Lung (tissue), 12 donors: ENCODE measurements around the gene CACNA1C. TPM values are rescaled to one million over a fixed set of nuclear protein-coding genes. Genes with fewer than 3 reads are reported as not detected.
A peak's percentile ranks its signal among the peaks of the same experiment; 100 is the strongest.

Experiments used
- ATAC-seq: fragments of 200-7000 bp; cut with Tn5 transposase; one replicate; pipeline ENCODE4 v1.9.1; 2020; ENCODE audit warnings: moderate number of reproducible peaks; ENCODE audit not compliant: insufficient read depth, low FRiP score
- DNase-seq, 3 donors: peaks; one replicate each; pipeline ENCODE4 v3.0.0-alpha.2; 2013 to 2017
- H3K27ac ChIP-seq, 2 donors: one replicate each; pipeline ENCODE4 v1.5.1; 2013; ENCODE audit warnings: mild to moderate bottlenecking in 2 of 2, moderate library complexity in 2 of 2, control low read depth in 1 of 2, inconsistent platforms in 1 of 2, low read depth in 1 of 2, low read length in 1 of 2
- H3K27me3 ChIP-seq, 3 donors: one replicate each; pipeline ENCODE4 v1.5.1; 2013; ENCODE audit warnings: low read length in 2 of 3; ENCODE audit not compliant: control insufficient read depth in 3 of 3, insufficient read depth in 3 of 3
- H3K36me3 ChIP-seq, 4 donors: one replicate each; pipeline ENCODE4 v1.5.1; 2013; ENCODE audit warnings: low read length in 4 of 4, mild to moderate bottlenecking in 1 of 4, moderate library complexity in 1 of 4; ENCODE audit not compliant: control insufficient read depth in 4 of 4, insufficient read depth in 4 of 4
- H3K4me1 ChIP-seq, 5 donors: one replicate each; pipeline ENCODE4 v1.5.1; 2013; ENCODE audit warnings: low read length in 5 of 5, mild to moderate bottlenecking in 2 of 5, moderate library complexity in 1 of 5; ENCODE audit not compliant: control insufficient read depth in 5 of 5, insufficient read depth in 5 of 5
- H3K4me3 ChIP-seq: one replicate; pipeline ENCODE4 v1.5.1; 2013; ENCODE audit warnings: mild to moderate bottlenecking, control low read depth, moderate library complexity
- H3K9ac ChIP-seq, 2 donors: one replicate each; pipeline ENCODE4 v1.5.1; 2013; ENCODE audit warnings: low read length in 2 of 2, control low read depth in 1 of 2; ENCODE audit not compliant: insufficient read depth in 1 of 2
- H3K9me3 ChIP-seq, 4 donors: one replicate each; pipeline ENCODE4 v1.5.1; 2013; ENCODE audit warnings: low read length in 3 of 4, mild to moderate bottlenecking in 1 of 4, moderate library complexity in 1 of 4; ENCODE audit not compliant: control insufficient read depth in 4 of 4, insufficient read depth in 3 of 4
- CTCF ChIP-seq: IDR thresholded peaks from 2 replicates; pipeline ENCODE4 v1.5.1; 2012; ENCODE audit warnings: mild to moderate bottlenecking; ENCODE audit errors: control extremely low read depth, extremely low read depth
- WGBS, 2 donors: extraction: QIAGEN DNeasy Blood & Tissue Kit; methylation state at CpG; one replicate each; pipeline ENCODE4 v1.1.7; 2013; 5-methylcytosine and 5-hydroxymethylcytosine counted together
- polyA plus RNA-seq, 2 donors: library from polyadenylated mRNA; stranded (reverse); fragments of 200-250 nt; gene quantifications; one replicate each; pipeline ENCODE4 v1.2.1, GENCODE V29; 2013
- total RNA-seq, 2 donors: library from RNA; depleted of rRNA in 1 of 2; stranded (reverse); fragments of >200 nt in 1 of 2; gene quantifications; one replicate each; pipeline ENCODE4 v1.2.1, GENCODE V29; 2014 to 2021
- donor health status: control.
- donor health status: control.
- donor health status: Bipolar disorder and iron deficiency.
- donor health status: healthy.
- donor health status: DM: yes; HTN: yes; CAD: no.

The CACNA1C gene
- total and polyA plus RNA-seq, 4 donors = 3.2 to 17.5 (median 7.5) TPM

GRCh38 chr12:2567711-2568110 lies 514.9 kb downstream of the CACNA1C start:
- WGBS, 2 donors = 81 to 89% methylated on average over 4 of the region's 4 CpGs
- no peak overlapping the region for H3K9ac ChIP-seq
- H3K27me3 ChIP-seq = peaks cover 0 to 5% (median 0%) of the 10 kb centered on the region in 3 donors
- peak; percentile 61 to 89 (median 85) for DNase-seq
- peaks cover 0 to 29% (median 3%) of the 10 kb centered on the region in 5 donors for H3K4me1 ChIP-seq
- no peak for ATAC-seq
- TF ChIP-seq CTCF = no peak
- H3K27ac ChIP-seq = no peak overlapping the region
- peaks cover 0 to 3% (median 0%) of the 10 kb centered on the region in 4 donors for H3K36me3 ChIP-seq
- H3K9me3 ChIP-seq = no peaks in the 10 kb centered on the region
- H3K4me3 ChIP-seq = no peak overlapping the region

- 88 to 93% methylated on average over 7 of the region's 7 CpGs for WGBS, 2 donors
- H3K36me3 ChIP-seq = peaks cover 0 to 3% (median 0%) of the 10 kb centered on the region in 4 donors
- H3K9me3 ChIP-seq = no peaks in the 10 kb centered on the region
- no peak overlapping the region for H3K4me3 ChIP-seq
- ATAC-seq (no peak), DNase-seq (no peak)
- no peak for TF ChIP-seq CTCF
- no peak overlapping the region for H3K27ac ChIP-seq
- peaks cover 0 to 25% (median 3%) of the 10 kb centered on the region in 5 donors for H3K4me1 ChIP-seq
- no peak overlapping the region for H3K9ac ChIP-seq
- H3K27me3 ChIP-seq = peaks cover 0 to 5% (median 0%) of the 10 kb centered on the region in 3 donors
Observed at GRCh38 chr12:2570562-2570961, 517.8 kb downstream of the CACNA1C start.

GRCh38 chr12:2574355-2574935 lies 521.7 kb downstream of the CACNA1C start:
- ATAC-seq (no peak), DNase-seq (no peak)
- Histone ChIP-seq H3K4me1 (peaks cover 0 to 9% (median 0%) of the 10 kb centered on the region in 5 donors), H3K27ac (no peak overlapping the region), H3K9ac (no peak overlapping the region), H3K27me3 (peaks cover 0 to 3% (median 0%) of the 10 kb centered on the region in 3 donors), H3K36me3 (peaks cover 0 to 2% (median under 1%) of the 10 kb centered on the region in 4 donors), H3K4me3 (no peak overlapping the region), H3K9me3 (no peaks in the 10 kb centered on the region)
- TF ChIP-seq CTCF = no peak
- 88 to 97% methylated on average over 4 of the region's 4 CpGs for WGBS, 2 donors
